BLaER1 treated with 17β-estradiol and CSF1 and Interleukin-3, amounts not matched to agents 10 nM and 100 nM (cell line): Measurements from ENCODE around the gene PPP6R3.

Experiments
- H3K27ac ChIP-seq, 11 experiments: shearing (Covaris generic); formaldehyde crosslinking; 2 replicates each; pipeline ENCODE4 v1.8.1; 2022
- H3K27me3 ChIP-seq, 11 experiments: shearing (Covaris generic); formaldehyde crosslinking; 2 replicates each; pipeline ENCODE4 v1.8.1; 2022
- H3K36me3 ChIP-seq, 11 experiments: shearing (Covaris generic); formaldehyde crosslinking; 2 replicates each; pipeline ENCODE4 v1.8.1; 2022
- H3K4me1 ChIP-seq, 10 experiments: shearing (Covaris generic); formaldehyde crosslinking; 2 replicates each; pipeline ENCODE4 v1.8.1; 2022
- H3K4me2 ChIP-seq, 11 experiments: shearing (Covaris generic); formaldehyde crosslinking; 2 replicates each; pipeline ENCODE4 v1.8.1; 2022
- H3K4me3 ChIP-seq, 10 experiments: shearing (Covaris generic); formaldehyde crosslinking; 2 replicates each; pipeline ENCODE4 v1.8.1; 2022
- H3K9ac ChIP-seq, 11 experiments: shearing (Covaris generic); formaldehyde crosslinking; 2 replicates each; pipeline ENCODE4 v1.8.1; 2022
- H3K9me3 ChIP-seq, 11 experiments: shearing (Covaris generic); formaldehyde crosslinking; replicated peaks in 1 of 11; 2 replicates each; pipeline ENCODE4 v1.8.1; 2022
- H4K20me1 ChIP-seq, 11 experiments: shearing (Covaris generic); formaldehyde crosslinking; 2 replicates each; pipeline ENCODE4 v1.8.1; 2022
- Cebpa-rat ChIP-seq, 11 experiments: shearing (Covaris generic); IDR thresholded peaks; 2 replicates each; pipeline ENCODE4 v1.8.1; 2022

Gene PPP6R3

GRCh38 chr11:68498321-68498720, 37.8 kb downstream of the PPP6R3 start:
- TF ChIP-seq Cebpa-rat (IDR thresholded peaks at IDR 0.05): no peak
- Histone ChIP-seq H3K4me2 (peak overlapping the region; percentile 47 to 83 (median 66); a peak in 19 of 22 replicates), H4K20me1 (peaks cover 100% of the 10 kb centered on the region in 11 experiments), H3K36me3 (peaks cover 0 to 16% (median 0%) of the 10 kb centered on the region in 11 experiments; a peak in 6 of 22 replicates), H3K27ac (peak overlapping the region in 2 of 11 experiments; percentile 0 to 23; a peak in 2 of 22 replicates), H3K4me1 (peaks cover 56 to 86% (median 78%) of the 10 kb centered on the region in 10 experiments), H3K4me3 (no peak overlapping the region), H3K9me3 (0 out of 22 replicates have a peak, but pooled peaks cover 0 to 6% (median 0%) of the 10 kb centered on the region in 11 experiments), H3K27me3 (no peaks in the 10 kb centered on the region), H3K9ac (no peak overlapping the region)

DNA sequence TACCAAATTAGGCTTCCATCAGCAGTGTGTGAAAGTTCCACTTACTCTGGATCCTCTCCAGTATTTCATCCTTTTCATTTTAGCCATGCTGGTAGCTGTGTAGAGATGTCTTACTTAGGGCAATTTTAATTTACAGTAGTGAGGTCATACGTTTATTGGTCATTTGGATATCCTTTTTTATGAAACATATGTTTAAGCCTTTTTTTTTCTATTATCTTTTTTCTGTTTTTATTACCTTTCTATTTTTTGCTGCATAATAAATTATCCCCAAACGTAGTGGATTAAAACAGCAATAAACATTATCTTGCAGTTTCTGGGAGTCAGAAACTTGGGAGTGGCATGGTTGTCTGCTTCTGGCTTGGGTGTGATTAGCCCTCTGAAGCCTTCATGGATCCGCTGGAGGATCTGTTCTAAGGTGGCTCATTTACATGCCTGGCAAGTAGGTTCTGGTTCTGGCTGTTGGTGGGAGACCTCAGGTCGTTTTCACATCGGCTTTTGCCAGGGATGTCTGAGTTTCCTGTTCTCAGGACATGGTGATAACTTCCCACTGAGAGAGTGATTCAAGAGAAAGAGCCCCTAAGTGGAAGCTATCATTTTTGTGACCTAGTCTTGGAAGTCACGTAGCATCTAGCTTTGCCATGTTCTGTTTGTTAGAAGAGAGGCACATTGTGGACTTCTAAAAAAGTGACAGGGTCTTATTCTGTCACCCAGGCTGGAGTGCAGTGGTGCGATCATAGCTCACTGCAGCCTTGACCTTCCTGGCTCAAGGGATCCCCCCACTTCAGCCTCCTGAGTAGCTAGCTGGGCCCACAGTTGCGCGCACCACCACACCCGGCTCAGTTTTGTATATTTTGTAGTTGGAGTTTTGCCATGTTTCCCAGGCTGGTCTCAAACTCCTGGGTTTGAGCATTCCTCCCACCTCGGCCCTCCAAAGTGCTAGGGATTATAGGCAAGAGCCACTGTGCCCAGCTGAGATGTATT, 38.6 kb downstream of the PPP6R3 start:
- Histone ChIP-seq H3K27me3 (no peaks in the 10 kb centered on the region), H3K4me2 (peak overlapping the region; percentile 47 to 83 (median 66)), H3K9me3 (0 out of 22 replicates have a peak, but pooled peaks cover 0 to 6% (median 0%) of the 10 kb centered on the region in 11 experiments), H3K27ac (peak overlapping the region in 7 of 11 experiments; percentile 11 to 39 (median 23); a peak in 7 of 22 replicates), H3K36me3 (peaks cover 0 to 16% (median 0%) of the 10 kb centered on the region in 11 experiments; a peak in 5 of 22 replicates), H4K20me1 (peaks cover 100% of the 10 kb centered on the region in 11 experiments), H3K4me3 (no peak overlapping the region), H3K4me1 (peaks cover 63 to 95% (median 86%) of the 10 kb centered on the region in 10 experiments), H3K9ac (0 out of 22 replicates have a peak overlapping the region, but pooled peaks of 1 of the 11 experiments have one; percentile 25)
- TF ChIP-seq Cebpa-rat (IDR thresholded peaks at IDR 0.05): no peak

DNA sequence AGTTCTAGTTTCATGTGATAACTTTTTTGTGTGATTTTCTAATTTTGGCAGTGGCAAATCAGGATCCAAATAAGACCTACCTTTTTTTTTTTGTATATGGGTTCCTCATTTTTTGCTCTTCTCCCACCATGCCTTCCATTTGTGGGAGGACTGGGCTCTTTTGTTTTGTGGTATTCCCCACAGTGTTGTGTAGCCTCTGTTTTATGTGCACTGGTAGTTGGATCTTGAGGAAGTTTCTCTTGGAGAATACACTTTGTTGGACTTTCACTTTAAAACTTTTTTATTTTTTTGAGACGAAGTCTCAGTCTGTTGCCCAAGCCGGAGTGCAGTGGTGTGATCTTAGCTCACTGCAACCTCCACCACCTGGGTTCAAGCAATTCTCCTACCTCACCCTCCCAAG, 39.7 kb downstream of the PPP6R3 start:
- TF ChIP-seq Cebpa-rat (IDR thresholded peaks at IDR 0.05): no peak
- Histone ChIP-seq H3K4me3 (no peak overlapping the region), H3K4me1 (peaks cover 68 to 97% (median 88%) of the 10 kb centered on the region in 10 experiments), H3K9me3 (0 out of 22 replicates have a peak, but pooled peaks cover 0 to 6% (median 0%) of the 10 kb centered on the region in 11 experiments), H3K27me3 (no peaks in the 10 kb centered on the region), H3K4me2 (peak overlapping the region in 10 of 11 experiments; percentile 4 to 83 (median 50); a peak in 13 of 22 replicates), H3K9ac (no peak overlapping the region), H4K20me1 (peaks cover 100% of the 10 kb centered on the region in 11 experiments), H3K27ac (no peak overlapping the region; a peak in 1 of 22 replicates), H3K36me3 (peaks cover 0 to 16% (median 0%) of the 10 kb centered on the region in 11 experiments; a peak in 5 of 22 replicates)

GRCh38 chr11:68501813-68502212, 41.3 kb downstream of the PPP6R3 start:
- Histone ChIP-seq H3K9ac (no peak overlapping the region), H3K36me3 (peaks cover 0 to 20% (median 4%) of the 10 kb centered on the region in 11 experiments; a peak in 9 of 22 replicates), H3K27ac (no peak overlapping the region), H3K4me1 (peaks cover 80 to 97% (median 93%) of the 10 kb centered on the region in 10 experiments), H3K4me2 (peak overlapping the region in 4 of 11 experiments; percentile 4 to 84 (median 38); a peak in 3 of 22 replicates), H4K20me1 (peaks cover 100% of the 10 kb centered on the region in 11 experiments), H3K9me3 (no peaks in the 10 kb centered on the region), H3K27me3 (no peaks in the 10 kb centered on the region), H3K4me3 (no peak overlapping the region)
- no peak for TF ChIP-seq Cebpa-rat (IDR thresholded peaks at IDR 0.05)

- no peak for TF ChIP-seq Cebpa-rat (IDR thresholded peaks at IDR 0.05)
- H3K9me3 ChIP-seq: no peaks in the 10 kb centered on the region
- H3K4me2 ChIP-seq: peak overlapping the region; percentile 16 to 85 (median 67)
- H3K27me3 ChIP-seq: no peaks in the 10 kb centered on the region
- peak overlapping the region in 9 of 11 experiments; percentile 7 to 51 (median 33); a peak in 11 of 22 replicates for H3K27ac ChIP-seq
- peaks cover 0 to 34% (median 4%) of the 10 kb centered on the region in 11 experiments; a peak in 9 of 22 replicates for H3K36me3 ChIP-seq
- no peak overlapping the region for H3K4me3 ChIP-seq
- peaks cover 80 to 100% (median 95%) of the 10 kb centered on the region in 10 experiments for H3K4me1 ChIP-seq
- peak overlapping the region in 4 of 11 experiments; percentile 0 to 44 (median 16); a peak in 3 of 22 replicates for H3K9ac ChIP-seq
- H4K20me1 ChIP-seq: peaks cover 100% of the 10 kb centered on the region in 11 experiments
Measured at GRCh38 chr11:68503251-68503687, 42.7 kb downstream of the PPP6R3 start.

- TF ChIP-seq Cebpa-rat (IDR thresholded peaks at IDR 0.05): no peak
- Histone ChIP-seq H4K20me1 (peaks cover 100% of the 10 kb centered on the region in 11 experiments), H3K4me3 (no peak overlapping the region), H3K27ac (peak overlapping the region in 6 of 11 experiments; percentile 11 to 51 (median 38); a peak in 5 of 22 replicates), H3K9me3 (no peaks in the 10 kb centered on the region), H3K36me3 (peaks cover 0 to 36% (median 4%) of the 10 kb centered on the region in 11 experiments; a peak in 9 of 22 replicates), H3K4me2 (peak overlapping the region; percentile 61 to 85 (median 67); a peak in 21 of 22 replicates), H3K9ac (peak overlapping the region in 1 of 11 experiments; percentile 0; a peak in 1 of 22 replicates), H3K4me1 (peaks cover 80 to 100% (median 95%) of the 10 kb centered on the region in 10 experiments), H3K27me3 (no peaks in the 10 kb centered on the region)
Measured at GRCh38 chr11:68503792-68504191, 43.2 kb downstream of the PPP6R3 start.

GRCh38 chr11:68504432-68505066, 44.0 kb downstream of the PPP6R3 start:
- H3K36me3 ChIP-seq: peaks cover 0 to 41% (median 6%) of the 10 kb centered on the region in 11 experiments; a peak in 12 of 22 replicates
- TF ChIP-seq Cebpa-rat (IDR thresholded peaks at IDR 0.05): no peak
- peaks cover 99 to 100% (median 100%) of the 10 kb centered on the region in 11 experiments for H4K20me1 ChIP-seq
- peak overlapping the region in 1 of 11 experiments; percentile 1; a peak in 1 of 22 replicates for H3K9ac ChIP-seq
- H3K4me2 ChIP-seq: peak overlapping the region; percentile 35 to 85 (median 67)
- no peak overlapping the region for H3K4me3 ChIP-seq
- peak overlapping the region in 1 of 11 experiments; percentile 34; a peak in 2 of 22 replicates for H3K27ac ChIP-seq
- peaks cover 77 to 100% (median 95%) of the 10 kb centered on the region in 10 experiments for H3K4me1 ChIP-seq
- H3K9me3 ChIP-seq: no peaks in the 10 kb centered on the region
- no peaks in the 10 kb centered on the region for H3K27me3 ChIP-seq

DNA sequence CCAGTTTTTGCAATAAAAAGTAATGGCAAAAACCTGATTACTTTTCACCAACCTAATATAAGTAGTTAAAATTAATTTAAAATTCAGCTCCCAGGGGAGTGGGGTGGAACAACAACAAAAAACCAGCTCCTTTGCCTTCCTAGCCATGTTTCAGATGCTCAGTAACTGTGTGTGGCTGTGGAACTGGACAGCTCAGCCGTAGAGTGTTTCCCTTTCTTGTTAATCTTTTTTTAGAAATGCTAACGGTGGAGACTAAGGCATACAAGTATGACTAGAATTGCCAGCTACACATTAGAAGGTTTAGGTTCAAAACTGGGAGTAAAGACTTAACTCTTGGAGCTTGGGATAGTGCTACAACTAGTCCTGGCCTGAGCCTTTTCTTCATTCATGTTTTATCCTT, 45.0 kb downstream of the PPP6R3 start:
- peaks cover 99 to 100% (median 100%) of the 10 kb centered on the region in 11 experiments for H4K20me1 ChIP-seq
- no peak for TF ChIP-seq Cebpa-rat (IDR thresholded peaks at IDR 0.05)
- peak overlapping the region in 6 of 11 experiments; percentile 8 to 50 (median 22); a peak in 8 of 22 replicates for H3K27ac ChIP-seq

More for the DNA sequence above, 45.0 kb downstream of the PPP6R3 start:
- H3K9me3 ChIP-seq: no peaks in the 10 kb centered on the region
- no peaks in the 10 kb centered on the region for H3K27me3 ChIP-seq
- H3K4me3 ChIP-seq: peak overlapping the region in 2 of 10 experiments; percentile 30 to 44; a peak in 2 of 20 replicates
- peak overlapping the region in 7 of 11 experiments; percentile 1 to 54 (median 21); a peak in 9 of 22 replicates for H3K9ac ChIP-seq
- peak overlapping the region; percentile 35 to 85 (median 67) for H3K4me2 ChIP-seq
- H3K4me1 ChIP-seq: peaks cover 70 to 97% (median 94%) of the 10 kb centered on the region in 10 experiments
- H3K36me3 ChIP-seq: peaks cover 0 to 48% (median 17%) of the 10 kb centered on the region in 11 experiments; a peak in 17 of 22 replicates
